ENCODE measurements around the gene GADD45GIP1. TPM values are rescaled to one million over a fixed set of nuclear protein-coding genes. Genes with fewer than 3 reads are reported as not detected.
"Not testable (repeated sequence)": the region's sequence is repeated elsewhere in the genome, so short reads cannot be mapped to it uniquely, and the experiment has no call there.

The GADD45GIP1 gene
- total RNA-seq, 1 donor from 2014 or later: 19.8 TPM

GRCh38 chr19:12990431-12990830, 33.4 kb upstream of the GADD45GIP1 start:
- DNase-seq (ENCODE audit: low spot score): no peak

- no peak for DNase-seq (ENCODE audit: low spot score)
Measured at GRCh38 chr19:12987781-12988180, 30.8 kb upstream of the GADD45GIP1 start.

GRCh38 chr19:12987190-12987589, 30.2 kb upstream of the GADD45GIP1 start:
- no peak for DNase-seq (ENCODE audit: low spot score)

- no peak for DNase-seq (ENCODE audit: low spot score)
Measured at GRCh38 chr19:12986726-12987125, 29.7 kb upstream of the GADD45GIP1 start.

GRCh38 chr19:12985049-12985776, 28.2 kb upstream of the GADD45GIP1 start:
- DNase-seq (ENCODE audit: low spot score): no peak

- DNase-seq (ENCODE audit: low spot score): no peak
Measured at GRCh38 chr19:12984683-12985048, 27.6 kb upstream of the GADD45GIP1 start.

- DNase-seq (ENCODE audit: low spot score): no peak
Measured at GRCh38 chr19:12984143-12984627, 27.2 kb upstream of the GADD45GIP1 start.

- DNase-seq (ENCODE audit: low spot score): peak; percentile 94
Measured at GRCh38 chr19:12983542-12984142, 26.6 kb upstream of the GADD45GIP1 start.

- no peak for DNase-seq (ENCODE audit: low spot score)
Measured at GRCh38 chr19:12983091-12983490, 26.1 kb upstream of the GADD45GIP1 start.

- DNase-seq (ENCODE audit: low spot score): no peak
Measured at GRCh38 chr19:12982648-12983047, 25.6 kb upstream of the GADD45GIP1 start.

- DNase-seq (ENCODE audit: low spot score): no peak
Measured at GRCh38 chr19:12979974-12980373, 23.0 kb upstream of the GADD45GIP1 start.

GRCh38 chr19:12976109-12976508, 19.1 kb upstream of the GADD45GIP1 start:
- not testable (repeated sequence) for DNase-seq (ENCODE audit: low spot score)

GRCh38 chr19:12975221-12975741, 18.3 kb upstream of the GADD45GIP1 start:
- DNase-seq (ENCODE audit: low spot score): no peak

GRCh38 chr19:12974301-12975220, 17.5 kb upstream of the GADD45GIP1 start:
- DNase-seq (ENCODE audit: low spot score): no peak

GRCh38 chr19:12973236-12973635, 16.2 kb upstream of the GADD45GIP1 start:
- DNase-seq (ENCODE audit: low spot score): no peak

- no peak for DNase-seq (ENCODE audit: low spot score)
Measured at GRCh38 chr19:12970070-12970820, 13.2 kb upstream of the GADD45GIP1 start.

- no peak for DNase-seq (ENCODE audit: low spot score)
Measured at GRCh38 chr19:12969292-12969988, 12.4 kb upstream of the GADD45GIP1 start, which contains the start of gene DAND5. DAND5 (plus strand) TSS chr19:12969576; CDS start chr19:12969661, 85 bp downstream.

GRCh38 chr19:12967907-12968306, 10.9 kb upstream of the GADD45GIP1 start:
- no peak for DNase-seq (ENCODE audit: low spot score)

- no peak for DNase-seq (ENCODE audit: low spot score)
Measured at GRCh38 chr19:12965812-12966135, 8.8 kb upstream of the GADD45GIP1 start.

All from mesenteric fat pad (tissue), 1 donor.